Measurements from ENCODE around the gene DPP10.

The DPP10 gene

DNA sequence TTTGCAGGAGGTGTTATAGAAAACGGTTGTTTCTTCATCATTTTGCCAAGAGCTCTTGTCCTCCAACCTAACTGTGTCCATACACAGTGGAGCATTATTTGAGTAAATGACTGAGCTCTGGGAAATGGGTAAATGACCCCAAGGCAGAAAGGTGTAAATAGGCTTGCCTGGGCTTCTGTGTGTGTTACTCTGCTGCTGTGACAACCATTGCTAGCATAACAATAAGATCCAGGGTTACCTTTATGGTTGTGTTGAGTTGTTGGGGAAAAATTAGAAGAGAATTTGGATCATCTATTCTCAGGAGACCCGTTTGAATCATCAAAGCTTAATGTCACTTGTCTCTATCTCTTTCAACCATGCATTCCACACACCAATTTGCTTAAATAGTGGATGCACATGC lies 672.7 kb downstream of the DPP10 start:
- no peak for DNase-seq (ENCODE audit: low read depth in 4 of 4, low spot score in 1 of 4)

DNA sequence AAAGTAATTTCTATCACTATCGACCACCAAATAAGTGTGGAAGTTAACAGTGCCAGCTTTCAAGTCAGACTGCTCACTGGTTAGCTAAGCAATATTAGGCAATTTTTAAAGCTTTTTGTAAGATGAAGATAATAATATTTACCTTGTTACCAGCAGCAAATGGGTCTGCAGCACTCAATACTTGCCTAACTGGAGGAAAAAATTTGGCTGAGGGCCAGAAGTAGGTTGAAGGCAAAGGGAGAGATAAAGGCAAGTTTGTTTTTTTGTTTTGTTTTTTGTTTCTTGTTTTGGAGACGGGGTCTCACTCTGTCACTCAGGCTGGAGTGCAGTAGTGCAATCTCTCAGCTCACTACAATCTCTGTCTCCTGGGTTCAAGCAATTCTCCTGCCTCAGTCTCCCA lies 675.9 kb downstream of the DPP10 start:
- DNase-seq (ENCODE audit: low read depth in 4 of 4, low spot score in 1 of 4) = no peak

DNA sequence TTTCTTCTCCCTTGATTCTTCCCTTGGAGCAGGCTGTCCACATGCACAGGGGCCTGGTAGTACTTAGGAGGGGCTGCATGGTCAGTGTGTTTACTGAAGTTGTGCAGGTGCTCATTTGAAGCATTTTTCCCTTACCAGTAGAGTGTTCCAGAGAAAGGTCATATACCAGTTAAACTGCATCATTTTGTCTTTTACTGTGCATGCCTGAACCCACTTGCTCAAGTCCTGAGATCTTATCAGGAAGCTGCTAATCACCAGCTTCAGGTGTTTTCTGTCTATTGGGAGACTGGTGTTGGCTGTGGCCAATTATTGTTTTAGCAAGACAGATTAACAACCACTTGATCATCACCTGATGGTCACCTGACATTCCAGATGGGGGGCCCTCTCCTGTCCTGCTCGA lies 676.6 kb downstream of the DPP10 start:
- no peak for DNase-seq (ENCODE audit: low read depth in 4 of 4, low spot score in 1 of 4)

DNA sequence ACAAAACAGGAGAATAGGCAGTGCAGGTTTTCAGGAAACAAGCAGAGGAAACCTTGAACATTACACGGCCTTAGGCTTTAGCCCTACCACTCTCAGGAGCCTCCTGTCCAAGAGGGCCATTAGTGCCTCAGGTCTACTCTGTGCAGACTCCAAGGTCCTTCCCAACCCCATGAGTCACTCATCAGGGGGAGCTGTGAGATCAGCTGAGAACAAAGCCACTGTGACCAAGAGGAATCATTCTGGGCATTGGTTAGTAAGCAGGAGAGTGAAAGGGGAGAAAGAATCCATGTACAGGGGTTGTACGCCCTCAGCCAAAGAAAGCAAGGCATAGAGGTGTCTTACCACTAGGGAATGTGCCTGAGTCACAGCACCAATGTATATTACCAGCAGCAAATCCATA lies 680.3 kb downstream of the DPP10 start:
- no peak for DNase-seq (ENCODE audit: low read depth in 4 of 4, low spot score in 1 of 4)

DNA sequence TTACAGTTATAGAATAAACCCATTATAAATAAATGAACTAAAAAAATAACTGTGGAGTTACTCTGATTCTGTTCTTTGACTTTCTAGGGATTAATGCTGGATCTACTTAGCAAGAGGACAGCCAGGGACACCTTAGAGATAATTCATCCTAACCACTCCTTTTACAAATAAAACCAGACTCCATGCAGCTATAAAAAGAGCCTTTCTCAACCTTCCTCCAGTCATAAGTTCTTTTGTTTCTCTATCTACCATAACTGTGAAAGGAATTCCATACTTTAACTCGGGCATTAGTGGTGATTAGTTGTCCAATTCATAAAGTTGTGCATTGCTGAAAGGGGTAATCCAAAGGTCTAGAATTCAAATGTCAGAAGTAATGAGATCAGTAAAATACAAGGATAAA lies 682.4 kb downstream of the DPP10 start:
- no peak for DNase-seq (ENCODE audit: low read depth in 4 of 4, low spot score in 1 of 4)

DNA sequence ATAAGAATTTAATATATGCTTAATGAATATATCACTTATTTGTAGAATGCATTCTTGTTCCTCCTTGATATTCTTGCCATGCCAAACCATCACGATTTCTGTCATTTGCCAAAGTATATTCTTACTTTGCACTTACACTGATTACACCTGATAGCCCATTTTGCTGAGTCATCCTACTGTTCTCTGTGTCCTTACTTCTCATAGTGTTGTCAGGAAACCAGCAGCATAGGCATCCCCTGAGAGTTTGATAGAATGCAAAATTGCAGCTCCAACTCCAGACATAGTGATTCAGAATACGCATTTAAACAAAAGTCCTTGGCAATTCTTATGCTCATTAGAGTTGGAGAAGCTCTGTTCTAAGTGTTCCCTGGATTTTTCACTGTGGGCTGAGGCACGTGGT lies 687.1 kb downstream of the DPP10 start:
- DNase-seq (ENCODE audit: low read depth in 4 of 4, low spot score in 1 of 4) = no peak

DNA sequence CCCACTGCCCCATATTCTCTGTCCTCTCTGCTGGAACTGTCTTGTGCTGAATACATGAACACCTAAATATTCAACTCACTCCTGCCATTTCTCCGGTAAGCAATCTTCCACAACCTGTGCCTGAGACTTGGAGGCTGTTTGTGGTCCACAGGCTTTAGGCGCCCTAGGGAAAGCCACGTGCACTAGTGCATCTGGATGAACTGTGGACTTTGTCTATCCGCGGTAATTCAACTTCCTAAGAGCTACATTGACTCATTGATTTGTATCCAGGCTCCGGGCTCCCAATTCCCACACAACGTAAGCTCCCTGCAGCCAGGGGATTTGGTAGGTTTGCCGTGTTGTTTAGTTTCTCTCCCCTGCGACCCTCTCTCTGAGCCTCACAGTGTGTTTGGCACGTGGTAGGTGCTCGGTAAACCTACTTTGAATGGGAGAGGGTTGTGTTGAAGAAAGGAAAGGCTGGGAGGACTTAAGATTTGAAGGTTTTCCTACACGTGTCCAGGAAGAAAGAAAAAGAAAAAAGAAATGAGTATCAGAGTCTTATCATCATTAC lies 718.2 kb downstream of the DPP10 start:
- DNase-seq (ENCODE audit: low read depth in 4 of 4, low spot score in 1 of 4) = no peak

DNA sequence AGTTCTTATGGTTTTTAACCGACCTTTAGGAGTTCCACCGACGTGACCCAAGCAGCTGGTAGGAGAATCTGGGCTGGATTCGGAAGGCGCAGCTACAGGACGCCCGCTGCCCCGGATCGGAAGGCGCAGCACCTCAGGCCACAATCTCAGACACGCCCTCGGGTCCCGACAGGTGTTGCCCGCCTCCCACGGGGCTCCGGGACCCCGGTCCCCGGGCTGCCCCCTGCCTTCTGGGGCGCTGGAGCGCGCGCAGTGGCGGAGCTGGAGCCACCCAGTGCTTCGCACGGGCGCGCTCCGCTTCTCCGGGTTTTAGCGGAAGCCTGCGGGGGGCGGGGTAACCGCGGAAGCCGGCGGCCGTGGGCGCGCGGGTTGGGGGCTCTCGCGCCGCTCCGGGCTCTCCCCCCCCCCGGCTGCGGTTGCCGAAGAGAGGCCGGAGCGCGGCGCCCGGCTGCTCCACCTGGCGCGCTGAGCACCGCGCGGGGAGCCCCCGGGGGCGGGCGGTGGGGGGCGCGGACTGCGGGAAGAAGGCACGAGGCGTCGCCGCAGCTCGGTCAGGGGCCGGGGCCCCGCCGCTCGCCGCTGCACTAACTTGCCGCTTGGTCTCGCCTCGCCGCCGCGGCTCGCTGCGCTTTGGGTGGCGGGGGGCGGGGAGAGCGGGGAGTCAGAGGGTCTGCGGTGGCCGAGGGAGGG lies 718.8 kb downstream of the DPP10 start:
- no peak for DNase-seq (ENCODE audit: low read depth in 4 of 4, low spot score in 1 of 4)

DNA sequence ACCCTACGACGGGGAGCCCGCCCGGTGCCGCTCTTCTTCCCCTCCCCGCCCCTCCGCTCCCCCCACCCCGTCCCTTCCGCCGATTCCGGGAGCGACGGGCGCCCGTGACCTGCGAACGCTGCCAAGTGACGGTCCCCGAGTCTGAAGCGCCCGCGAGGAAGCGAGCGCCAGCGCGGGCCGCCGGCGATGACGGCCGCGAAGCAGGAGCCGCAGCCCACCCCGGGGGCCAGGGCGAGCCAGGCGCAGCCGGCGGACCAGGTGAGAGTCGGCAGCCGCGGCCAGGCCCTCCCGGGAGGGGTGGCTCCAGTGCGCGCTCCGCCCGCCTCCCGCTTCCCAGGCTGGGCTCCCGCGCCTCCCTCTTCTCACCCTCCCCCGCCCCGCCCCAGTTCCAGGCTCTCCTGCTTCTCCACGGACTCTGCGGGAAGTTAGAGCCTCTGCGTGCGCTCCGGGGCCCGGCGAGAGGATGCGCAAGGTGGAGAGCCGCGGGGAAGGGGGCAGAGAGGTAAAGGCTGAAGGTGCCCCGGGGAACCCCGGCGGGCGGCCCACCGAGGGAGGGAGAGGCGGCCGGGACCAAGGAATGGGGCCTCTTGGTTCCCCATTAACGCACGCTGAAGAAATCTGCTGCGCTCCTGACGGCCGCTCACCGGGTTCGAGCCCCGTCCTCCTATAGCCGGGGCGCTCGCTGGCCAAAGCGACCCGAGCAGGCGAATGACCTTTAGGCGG lies 719.5 kb downstream of the DPP10 start:
- DNase-seq (ENCODE audit: low read depth in 4 of 4, low spot score in 1 of 4) = no peak

DNA sequence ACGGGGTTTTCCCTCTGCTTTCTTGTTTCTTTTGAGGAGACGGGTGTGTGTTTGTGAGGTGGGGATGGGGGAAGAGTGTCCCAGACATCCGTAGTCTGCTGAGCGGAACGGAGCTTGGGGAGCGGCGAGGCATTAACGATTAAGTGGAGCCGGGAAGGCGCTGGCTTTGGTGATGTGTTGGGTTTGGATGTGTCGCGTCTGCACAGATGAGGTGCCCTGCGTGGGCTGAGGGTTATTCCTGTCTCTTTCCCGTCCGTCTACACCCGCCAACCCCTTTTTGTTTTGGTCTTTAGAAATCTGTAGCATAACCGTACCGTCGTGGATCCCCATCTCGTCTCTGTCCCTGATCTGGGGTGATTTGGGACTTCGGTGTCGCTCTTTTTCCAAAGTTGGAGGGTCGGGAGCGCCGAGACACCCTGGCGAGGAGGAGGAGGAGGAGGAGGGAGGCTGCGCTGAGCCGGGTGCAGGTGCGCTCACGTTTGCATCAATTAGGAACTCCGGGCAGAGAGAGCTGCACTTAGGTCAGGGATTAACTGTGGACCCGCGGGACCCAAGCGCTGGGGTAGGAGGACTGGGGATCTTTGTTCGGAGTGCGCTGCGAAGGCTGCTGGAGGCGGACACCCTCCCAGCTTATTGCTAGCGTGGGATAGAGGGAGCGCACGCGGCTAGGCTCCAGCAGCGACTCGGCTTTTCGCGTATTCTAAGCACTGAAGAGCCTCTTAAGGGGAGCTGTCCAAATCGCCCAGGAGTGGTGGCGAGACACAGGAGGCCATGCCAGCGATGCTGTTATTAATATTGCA lies 720.3 kb downstream of the DPP10 start:
- DNase-seq (ENCODE audit: low read depth in 4 of 4, low spot score in 1 of 4) = no peak

DNA sequence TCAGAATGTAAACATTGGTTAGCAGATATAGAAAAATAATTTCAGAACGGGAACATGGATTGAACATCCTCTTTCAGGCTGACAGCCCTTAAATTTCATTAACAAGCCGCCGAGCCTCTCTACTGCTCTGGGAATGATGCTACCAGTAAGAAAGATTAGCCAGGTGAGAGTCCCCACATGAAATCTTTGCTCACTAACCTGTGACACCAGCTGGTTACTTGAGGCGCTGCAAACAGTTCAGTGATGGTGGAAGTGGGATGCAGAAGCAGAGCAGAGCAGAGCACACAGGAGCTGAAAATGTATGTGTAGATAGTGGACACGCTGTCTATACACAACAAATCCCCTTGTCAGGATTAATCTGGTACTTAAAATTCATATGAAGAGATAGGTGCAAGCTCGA lies 721.1 kb downstream of the DPP10 start:
- no peak for DNase-seq (ENCODE audit: low read depth in 4 of 4, low spot score in 1 of 4)

DNA sequence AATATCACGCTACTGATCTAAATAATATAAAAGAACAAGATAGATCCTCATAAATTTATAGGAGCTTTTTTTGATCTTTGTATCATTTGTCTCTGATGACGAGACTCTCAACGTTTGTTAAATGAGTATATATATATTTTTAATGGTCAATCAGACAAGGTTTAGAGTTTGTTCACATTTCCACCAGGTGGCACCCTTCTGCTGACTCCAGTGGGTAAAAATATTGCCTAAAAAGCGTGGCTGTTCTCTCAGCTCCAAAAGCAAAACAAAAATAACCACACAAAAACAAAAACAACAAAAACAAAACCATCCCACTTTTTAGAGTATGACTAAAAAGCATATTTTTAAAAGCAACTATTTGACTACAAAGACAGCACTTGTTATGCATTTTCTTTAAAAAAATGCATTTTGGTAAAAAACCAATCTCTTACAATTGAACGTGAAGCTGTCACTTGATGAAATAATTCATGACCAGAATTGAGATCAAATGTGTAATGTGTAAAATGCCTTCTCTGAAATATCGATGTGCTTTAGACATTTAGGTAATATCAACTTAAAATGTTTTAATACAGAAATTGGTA lies 723.2 kb downstream of the DPP10 start:
- no peak for DNase-seq (ENCODE audit: low read depth in 4 of 4, low spot score in 1 of 4)

DNA sequence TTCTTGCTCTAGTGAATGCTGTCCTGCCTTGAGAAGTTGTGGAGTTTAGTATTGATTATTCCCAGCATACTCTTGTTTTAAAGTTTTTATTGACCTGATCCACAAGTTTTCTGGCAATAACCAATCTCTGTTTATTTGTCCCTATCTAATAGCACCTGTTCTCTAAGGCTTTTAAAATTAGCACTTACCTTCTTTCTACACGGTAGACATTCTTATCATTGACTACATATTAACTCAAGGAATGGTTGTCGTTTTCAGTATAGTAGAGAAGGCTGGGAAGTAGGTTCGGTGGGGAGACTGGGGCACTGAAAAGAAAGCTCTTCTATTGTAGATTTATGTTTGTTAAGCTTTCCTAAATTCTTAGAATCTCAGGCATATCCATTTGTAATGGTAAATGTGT lies 726.0 kb downstream of the DPP10 start:
- no peak for DNase-seq (ENCODE audit: low read depth in 4 of 4, low spot score in 1 of 4)

DNA sequence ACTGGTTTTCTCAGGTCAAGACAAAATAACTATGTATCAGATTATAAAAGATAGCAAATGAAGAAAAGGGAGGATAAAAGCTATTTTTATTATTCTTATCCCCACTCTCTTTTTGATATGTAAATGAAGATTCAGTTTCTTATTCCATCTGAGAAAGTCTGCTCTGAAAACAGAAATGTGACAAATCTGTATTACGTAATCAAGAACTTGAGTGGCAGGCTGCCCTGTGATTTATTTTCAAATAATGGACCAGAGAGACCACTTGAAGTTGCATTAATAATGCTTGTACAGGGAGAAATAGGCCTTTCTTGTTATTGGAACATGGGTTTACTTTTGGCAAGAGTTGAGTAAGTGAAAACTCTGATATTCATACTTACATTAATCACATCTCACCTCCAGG lies 727.4 kb downstream of the DPP10 start:
- DNase-seq (ENCODE audit: low read depth in 4 of 4, low spot score in 1 of 4) = no peak

DNA sequence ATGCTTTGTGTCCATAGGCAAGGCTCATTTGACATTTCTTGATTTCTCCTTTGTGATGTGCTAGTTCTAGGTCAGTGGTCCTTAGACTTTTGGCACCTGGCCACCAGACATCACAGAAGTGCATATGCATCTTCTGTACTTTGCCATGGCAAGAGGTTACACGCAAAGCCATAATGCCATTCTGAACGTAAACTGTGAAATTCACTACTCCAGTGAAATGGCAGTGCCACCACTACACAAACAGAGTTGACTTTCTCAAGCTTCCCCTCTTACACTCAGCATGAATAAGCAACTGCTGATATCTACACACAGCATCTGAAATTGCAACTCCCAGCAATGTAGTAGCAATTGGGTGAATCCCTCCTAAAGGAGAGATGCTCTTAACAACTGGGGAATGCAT lies 729.3 kb downstream of the DPP10 start:
- no peak for DNase-seq (ENCODE audit: low read depth in 4 of 4, low spot score in 1 of 4)

DNA sequence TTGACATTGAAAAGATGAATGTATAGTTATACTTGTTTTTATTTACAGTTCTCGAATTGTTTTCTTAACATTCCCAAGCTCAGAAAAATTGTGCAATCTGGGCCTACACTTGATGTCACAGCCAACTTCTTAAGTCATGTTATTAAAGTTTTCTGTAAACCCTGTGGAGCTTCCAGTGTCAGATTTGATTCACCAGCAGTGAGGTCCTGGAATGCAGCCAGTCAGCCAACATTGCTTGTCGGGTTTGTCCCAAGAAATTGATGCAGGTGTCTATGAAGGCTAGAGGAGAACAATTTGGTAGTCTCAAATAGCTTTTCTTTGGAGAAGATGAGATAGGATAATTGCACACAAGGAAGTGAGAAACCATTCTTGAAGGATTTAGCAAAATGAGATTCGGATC lies 732.2 kb downstream of the DPP10 start:
- DNase-seq (ENCODE audit: low read depth in 4 of 4, low spot score in 1 of 4) = no peak

DNA sequence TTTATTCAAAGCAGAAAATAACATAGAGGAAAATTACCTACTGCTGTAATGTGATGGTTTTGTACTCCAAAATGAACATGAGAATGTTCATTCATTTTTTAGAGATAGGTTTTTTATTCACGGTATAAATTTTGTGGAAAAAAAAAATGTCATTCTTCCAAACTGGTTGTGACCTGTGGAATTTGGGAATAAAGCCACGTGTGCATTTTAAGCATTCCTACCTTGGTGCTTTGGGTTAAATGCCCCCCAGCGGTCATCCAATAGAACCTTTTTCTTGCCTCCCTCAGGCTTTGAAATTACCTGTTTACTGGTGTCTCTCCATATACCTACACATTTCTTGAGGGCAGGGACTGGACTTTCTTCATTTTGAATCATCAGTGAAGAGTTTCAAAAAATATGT lies 740.7 kb downstream of the DPP10 start:
- DNase-seq (ENCODE audit: low read depth in 4 of 4, low spot score in 1 of 4) = no peak

DNA sequence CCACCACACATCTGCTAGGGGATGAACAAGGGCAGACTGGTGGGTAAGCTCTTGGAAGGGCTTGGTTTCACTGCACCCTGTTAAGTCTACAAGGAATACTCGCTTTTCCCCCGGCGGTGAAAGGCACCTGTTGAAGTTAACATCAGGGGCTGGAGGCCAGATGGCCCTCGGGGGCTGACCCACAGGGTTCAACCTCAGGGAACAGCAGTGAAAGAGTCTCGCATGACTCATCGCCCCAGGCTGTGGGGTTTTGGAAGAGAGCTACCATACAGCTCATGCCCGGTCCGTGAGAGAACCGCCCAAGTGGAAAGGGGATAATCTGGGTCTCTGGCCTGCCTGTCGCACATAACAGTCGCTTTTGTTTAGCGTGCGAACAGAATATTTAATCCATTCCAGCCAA lies 748.0 kb downstream of the DPP10 start:
- no peak for DNase-seq (ENCODE audit: low read depth in 4 of 4, low spot score in 1 of 4)

DNA sequence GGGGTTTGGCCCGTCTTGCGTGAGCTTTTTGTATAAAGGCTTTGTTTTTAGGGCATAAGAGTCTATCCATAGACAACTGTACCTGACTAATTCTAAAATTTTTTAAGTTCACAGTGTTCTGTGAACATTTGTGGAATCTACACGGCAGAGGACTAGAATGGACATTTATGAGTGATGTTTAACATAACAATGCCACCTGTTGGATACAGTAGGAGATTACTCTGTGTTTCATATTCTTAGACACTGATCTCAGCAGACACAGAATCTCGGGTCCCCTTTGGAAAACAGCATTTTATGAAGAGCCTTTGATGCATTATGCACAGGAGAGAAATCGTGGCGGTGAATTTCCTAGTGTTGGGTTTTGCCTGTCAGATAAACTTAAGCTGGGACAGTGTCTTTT lies 752.2 kb downstream of the DPP10 start:
- DNase-seq (ENCODE audit: low read depth in 4 of 4, low spot score in 1 of 4) = no peak

DNA sequence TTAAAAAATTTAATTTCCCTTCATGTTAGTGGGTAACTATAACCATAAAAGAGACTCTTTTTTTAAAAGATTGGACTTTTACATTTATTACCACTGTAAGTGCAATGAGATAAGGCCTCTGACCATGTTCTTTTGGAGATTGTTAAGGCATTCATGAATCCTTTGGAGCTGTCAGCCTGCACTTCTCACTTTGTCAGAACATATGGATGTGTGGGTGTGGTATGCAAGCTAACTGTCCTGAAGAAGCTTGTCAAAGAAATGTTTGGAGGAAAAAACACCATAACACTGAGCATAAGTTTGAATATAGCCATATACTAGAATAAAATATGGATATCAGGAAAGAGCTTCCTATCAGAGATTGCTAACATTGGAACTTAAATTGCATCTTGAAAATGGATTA lies 754.1 kb downstream of the DPP10 start:
- DNase-seq (ENCODE audit: low read depth in 4 of 4, low spot score in 1 of 4) = no peak

DNA sequence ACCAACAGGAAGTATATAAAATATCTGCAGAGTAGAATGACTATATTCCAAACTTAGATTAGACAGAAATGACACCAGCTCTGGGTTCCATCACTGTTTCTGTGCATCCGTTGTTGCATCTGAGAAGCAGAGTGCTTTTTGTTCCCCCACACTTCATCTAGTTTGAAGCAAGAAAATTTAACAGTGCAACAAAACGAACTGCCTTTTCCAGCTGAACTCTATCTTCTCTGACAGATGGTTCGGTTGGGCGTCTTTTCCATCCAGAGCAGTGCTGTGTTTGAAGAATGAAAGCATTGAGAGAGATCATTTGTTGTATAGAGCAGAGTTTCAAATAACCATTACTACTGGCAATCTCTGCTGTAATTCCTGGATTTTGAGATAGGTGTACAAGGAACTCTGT lies 757.5 kb downstream of the DPP10 start:
- DNase-seq (ENCODE audit: low read depth in 4 of 4, low spot score in 1 of 4) = no peak

DNA sequence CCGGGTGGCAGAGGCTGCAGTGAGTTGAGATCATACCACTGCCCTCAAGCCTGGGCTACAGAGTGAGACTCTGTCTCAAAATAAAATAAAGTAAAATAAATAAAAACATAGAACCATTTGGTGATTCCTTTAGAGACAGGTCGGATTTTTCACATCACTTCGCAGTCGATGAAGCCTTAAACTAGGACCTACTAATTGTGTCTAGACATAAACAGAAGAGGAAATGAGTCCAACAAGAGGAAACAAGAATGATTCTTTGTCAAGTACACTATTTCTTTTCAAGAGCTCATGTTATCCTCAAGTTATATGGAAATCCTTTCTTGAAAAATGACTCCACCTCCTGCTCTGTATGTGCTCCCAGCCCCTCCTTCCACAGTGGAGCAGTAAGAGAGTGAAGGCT lies 758.9 kb downstream of the DPP10 start:
- no peak for DNase-seq (ENCODE audit: low read depth in 4 of 4, low spot score in 1 of 4)

All from stimulated activated CD4-positive, alpha-beta T cell treated with anti-CD3 and anti-CD28 coated beads, Interleukin-1b, Interleukin-23, amount 100 ng/mL, for 24 hours (primary cell).